Measurements from ENCODE around the gene UACA. TPM values are rescaled to one million over a fixed set of nuclear protein-coding genes. Genes with fewer than 3 reads are reported as not detected.

UACA gene
- total RNA-seq, 4 donors from 2014 or later = 101 to 192 (median 127) TPM

GRCh38 chr15:70802629-70803028 lies 39.3 kb upstream of the UACA start:
- no peak for ATAC-seq
- no peak overlapping the region for H3K4me3 ChIP-seq
- no peak for TF ChIP-seq POLR2A (IDR thresholded peaks at IDR 0.05)
- TF ChIP-seq, protein P1, sequence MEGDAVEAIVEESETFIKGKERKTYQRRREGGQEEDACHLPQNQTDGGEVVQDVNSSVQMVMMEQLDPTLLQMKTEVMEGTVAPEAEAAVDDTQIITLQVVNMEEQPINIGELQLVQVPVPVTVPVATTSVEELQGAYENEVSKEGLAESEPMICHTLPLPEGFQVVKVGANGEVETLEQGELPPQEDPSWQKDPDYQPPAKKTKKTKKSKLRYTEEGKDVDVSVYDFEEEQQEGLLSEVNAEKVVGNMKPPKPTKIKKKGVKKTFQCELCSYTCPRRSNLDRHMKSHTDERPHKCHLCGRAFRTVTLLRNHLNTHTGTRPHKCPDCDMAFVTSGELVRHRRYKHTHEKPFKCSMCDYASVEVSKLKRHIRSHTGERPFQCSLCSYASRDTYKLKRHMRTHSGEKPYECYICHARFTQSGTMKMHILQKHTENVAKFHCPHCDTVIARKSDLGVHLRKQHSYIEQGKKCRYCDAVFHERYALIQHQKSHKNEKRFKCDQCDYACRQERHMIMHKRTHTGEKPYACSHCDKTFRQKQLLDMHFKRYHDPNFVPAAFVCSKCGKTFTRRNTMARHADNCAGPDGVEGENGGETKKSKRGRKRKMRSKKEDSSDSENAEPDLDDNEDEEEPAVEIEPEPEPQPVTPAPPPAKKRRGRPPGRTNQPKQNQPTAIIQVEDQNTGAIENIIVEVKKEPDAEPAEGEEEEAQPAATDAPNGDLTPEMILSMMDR (IDR thresholded peaks at IDR 0.05 in 4 of 5, conservative IDR thresholded peaks at IDR 0.05 in 1 of 5) = no peak

GRCh38 chr15:70801109-70801508 lies 37.8 kb upstream of the UACA start:
- intact Hi-C loops (cut with DNase I; ENCODE audit: low total_unique reads) = no loop called here
- H3K4me3 ChIP-seq = no peak overlapping the region
- peaks cover 9 to 10% of the 10 kb centered on the region in 2 donors for H3K4me1 ChIP-seq
- DNase-seq (no peak), ATAC-seq (no peak)
- H3K9me3 ChIP-seq = no peaks in the 10 kb centered on the region
- in situ Hi-C loops (cut with MboI; ENCODE audit: low sequenced_read_pairs in 4 of 4) = no loop called here
- peak overlapping the region in 2 of 4 donors; percentile 2 to 19 for H3K27ac ChIP-seq
- H3K27me3 ChIP-seq = no peaks in the 10 kb centered on the region
- TF ChIP-seq, protein P1 (IDR thresholded peaks at IDR 0.05 in 4 of 5, conservative IDR thresholded peaks at IDR 0.05 in 1 of 5) = no peak
- no peak for TF ChIP-seq POLR2A (IDR thresholded peaks at IDR 0.05)
- H3K36me3 ChIP-seq = no peaks in the 10 kb centered on the region

More at GRCh38 chr15:70802629-70803028, 39.3 kb upstream of the UACA start:
- Histone ChIP-seq H3K27me3 (no peaks in the 10 kb centered on the region), H3K9me3 (no peaks in the 10 kb centered on the region), H3K36me3 (no peaks in the 10 kb centered on the region), H3K27ac (peak overlapping the region in 1 of 4 donors; percentile 18), H3K4me1 (peaks cover 9 to 20% of the 10 kb centered on the region in 2 donors)
- in situ Hi-C loops (cut with MboI; ENCODE audit: low sequenced_read_pairs in 4 of 4) = no loop called here
- DNase-seq = no peak
- intact Hi-C loops (cut with DNase I; ENCODE audit: low total_unique reads) = no loop called here

DNA sequence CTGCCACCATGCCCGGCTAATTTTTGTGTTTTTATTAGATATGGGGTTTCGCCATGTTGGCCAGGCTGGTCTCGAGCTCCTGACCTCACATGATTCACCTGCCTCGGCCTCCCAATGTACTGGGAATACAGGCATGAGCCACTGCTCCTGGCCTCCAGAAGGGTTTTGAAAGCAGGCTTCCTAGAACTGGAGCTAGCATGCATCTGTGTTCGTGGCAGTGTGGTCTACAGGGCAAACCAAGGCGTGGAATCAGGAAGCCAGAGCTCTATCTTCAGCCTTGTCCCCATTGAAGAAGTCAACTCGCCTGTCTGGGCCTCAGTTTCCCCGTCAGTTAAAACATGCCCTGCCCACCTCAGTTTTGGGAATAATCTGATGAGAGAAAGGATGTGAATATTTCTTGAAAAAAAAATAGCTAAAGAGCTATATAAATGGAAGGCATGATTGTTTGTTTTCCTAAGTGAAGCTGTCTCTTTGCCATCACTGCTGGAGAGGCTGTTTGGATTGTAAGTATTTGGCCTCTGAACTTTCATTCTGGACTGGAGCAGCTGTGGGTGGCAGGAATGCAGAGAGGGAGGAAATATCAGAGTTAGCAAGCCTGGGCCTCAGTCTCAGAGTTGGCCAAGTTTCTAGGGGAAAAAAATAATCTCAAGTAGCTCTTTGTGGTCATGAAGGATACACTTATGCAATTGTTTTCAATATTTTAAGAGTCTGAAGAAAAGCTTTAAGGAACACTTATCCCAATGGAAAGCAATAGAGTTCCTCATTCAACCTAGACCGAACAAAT lies 36.5 kb upstream of the UACA start:
- Histone ChIP-seq H3K9me3 (no peaks in the 10 kb centered on the region), H3K27ac (peak overlapping the region in 3 of 4 donors; percentile 3 to 19 (median 7)), H3K4me1 (peaks cover 9 to 10% of the 10 kb centered on the region in 2 donors), H3K27me3 (no peaks in the 10 kb centered on the region), H3K4me3 (no peak overlapping the region), H3K36me3 (no peaks in the 10 kb centered on the region)
- peak in 1 of 2 donors; percentile 30 for DNase-seq
- intact Hi-C loops (cut with DNase I; ENCODE audit: low total_unique reads) = no loop called here
- in situ Hi-C loops (cut with MboI; ENCODE audit: low sequenced_read_pairs in 4 of 4) = no loop called here
- ATAC-seq = peak; percentile 72
- TF ChIP-seq, protein P1 (IDR thresholded peaks at IDR 0.05 in 4 of 5, conservative IDR thresholded peaks at IDR 0.05 in 1 of 5) = no peak
- no peak for TF ChIP-seq POLR2A (IDR thresholded peaks at IDR 0.05)

- TF ChIP-seq, protein P1 (IDR thresholded peaks at IDR 0.05 in 4 of 5, conservative IDR thresholded peaks at IDR 0.05 in 1 of 5) = no peak
- TF ChIP-seq POLR2A (IDR thresholded peaks at IDR 0.05) = no peak
- no peak for ATAC-seq
- no peaks in the 10 kb centered on the region for H3K27me3 ChIP-seq
- no peaks in the 10 kb centered on the region for H3K36me3 ChIP-seq
- intact Hi-C loops (cut with DNase I; ENCODE audit: low total_unique reads) = no loop called here
- in situ Hi-C loops (cut with MboI; ENCODE audit: low sequenced_read_pairs in 4 of 4) = no loop called here
- no peak for DNase-seq
- no peak overlapping the region for H3K4me3 ChIP-seq
- H3K9me3 ChIP-seq = no peaks in the 10 kb centered on the region
- no peak overlapping the region for H3K27ac ChIP-seq
- H3K4me1 ChIP-seq = peaks cover 9 to 27% of the 10 kb centered on the region in 2 donors
Measured at GRCh38 chr15:70797464-70797863, 34.1 kb upstream of the UACA start.
